ELF-1 (cell line): ENCODE data around the gene THOC7.

Experiments
- DNase-seq: peaks from one replicate; pipeline ENCODE4 v3.0.0-alpha.2; 2016; ENCODE audit warnings: low read depth, low spot score

Gene THOC7

GRCh38 chr3:63878394-63879060 is 14.9 kb upstream of the THOC7 start:
- DNase-seq = no peak

GRCh38 chr3:63877737-63878393 is 14.3 kb upstream of the THOC7 start:
- no peak for DNase-seq

GRCh38 chr3:63876260-63876659 is 12.7 kb upstream of the THOC7 start:
- no peak for DNase-seq

- DNase-seq = no peak
Measured at GRCh38 chr3:63875510-63875909, 11.9 kb upstream of the THOC7 start.

GRCh38 chr3:63874769-63875168 is 11.2 kb upstream of the THOC7 start:
- no peak for DNase-seq

GRCh38 chr3:63872135-63872924 is 8.7 kb upstream of the THOC7 start:
- peak; percentile 15 for DNase-seq

GRCh38 chr3:63870615-63871005 is 7.0 kb upstream of the THOC7 start:
- DNase-seq = no peak

- DNase-seq = no peak
Measured at GRCh38 chr3:63869940-63870614, 6.5 kb upstream of the THOC7 start.

- DNase-seq = no peak
Measured at GRCh38 chr3:63867225-63867624, 3.6 kb upstream of the THOC7 start.

GRCh38 chr3:63864965-63865327 is 1.3 kb upstream of the THOC7 start:
- no peak for DNase-seq

GRCh38 chr3:63864008-63864964 is 681 bp upstream of the THOC7 start:
- peak; percentile 32 for DNase-seq

- DNase-seq = no peak
Measured at GRCh38 chr3:63862804-63863149, 828 bp downstream of the THOC7 start.

GRCh38 chr3:63861306-63861705 is 2.3 kb downstream of the THOC7 start:
- peak; percentile 20 for DNase-seq

- no peak for DNase-seq
Measured at GRCh38 chr3:63860776-63861175, 2.8 kb downstream of the THOC7 start.

- DNase-seq = no peak
Measured at GRCh38 chr3:63857311-63857710, 6.3 kb downstream of the THOC7 start.

GRCh38 chr3:63855333-63855940 is 8.2 kb downstream of the THOC7 start:
- no peak for DNase-seq

GRCh38 chr3:63853106-63853505 is 10.5 kb downstream of the THOC7 start:
- DNase-seq = no peak

- no peak for DNase-seq
Measured at GRCh38 chr3:63851287-63851686, 12.3 kb downstream of the THOC7 start.

- DNase-seq = no peak
Measured at GRCh38 chr3:63849175-63849574, 14.4 kb downstream of the THOC7 start.

GRCh38 chr3:63847718-63848450 is 15.7 kb downstream of the THOC7 start:
- DNase-seq = peak; percentile 75
